Brain microvascular endothelial cell (primary cell): ENCODE results near the gene TSPEAR.

ENCODE experiments used
- DNase-seq: peaks from one replicate; pipeline ENCODE4 v3.0.0-alpha.2; 2020
- H3K27ac ChIP-seq: fragments of 250-450 bp; sonication (Bioruptor Pico); 2 replicates; pipeline ENCODE4 v1.5.1; 2020; ENCODE audit warnings: mild to moderate bottlenecking, moderate library complexity
- H3K27me3 ChIP-seq: fragments of 250-450 bp; sonication (Bioruptor Pico); replicated peaks from 2 replicates; pipeline ENCODE4 v1.5.1; 2020; ENCODE audit warnings: mild to moderate bottlenecking
- H3K36me3 ChIP-seq: fragments of 250-450 bp; sonication (Bioruptor Pico); replicated peaks from 2 replicates; pipeline ENCODE4 v1.5.1; 2020; ENCODE audit warnings: mild to moderate bottlenecking
- H3K4me3 ChIP-seq: 2 replicates; pipeline ENCODE4 v1.5.1; 2011; ENCODE audit warnings: low read depth, mild to moderate bottlenecking, control low read depth, low read length, moderate library complexity
- CTCF ChIP-seq: IDR thresholded peaks from 2 replicates; pipeline ENCODE4 v1.5.1; 2011; ENCODE audit warnings: low read depth, mild to moderate bottlenecking, moderate library complexity, low read length, control low read depth, inconsistent platforms; ENCODE audit errors: missing control alignments
- in situ Hi-C: cut with HindIII; loops from 2 replicates; pipeline ENCODE4 v1.10.0; 2017; ENCODE audit warnings: low sequenced_read_pairs, low pct_ligation_motif_present

The TSPEAR gene

DNA sequence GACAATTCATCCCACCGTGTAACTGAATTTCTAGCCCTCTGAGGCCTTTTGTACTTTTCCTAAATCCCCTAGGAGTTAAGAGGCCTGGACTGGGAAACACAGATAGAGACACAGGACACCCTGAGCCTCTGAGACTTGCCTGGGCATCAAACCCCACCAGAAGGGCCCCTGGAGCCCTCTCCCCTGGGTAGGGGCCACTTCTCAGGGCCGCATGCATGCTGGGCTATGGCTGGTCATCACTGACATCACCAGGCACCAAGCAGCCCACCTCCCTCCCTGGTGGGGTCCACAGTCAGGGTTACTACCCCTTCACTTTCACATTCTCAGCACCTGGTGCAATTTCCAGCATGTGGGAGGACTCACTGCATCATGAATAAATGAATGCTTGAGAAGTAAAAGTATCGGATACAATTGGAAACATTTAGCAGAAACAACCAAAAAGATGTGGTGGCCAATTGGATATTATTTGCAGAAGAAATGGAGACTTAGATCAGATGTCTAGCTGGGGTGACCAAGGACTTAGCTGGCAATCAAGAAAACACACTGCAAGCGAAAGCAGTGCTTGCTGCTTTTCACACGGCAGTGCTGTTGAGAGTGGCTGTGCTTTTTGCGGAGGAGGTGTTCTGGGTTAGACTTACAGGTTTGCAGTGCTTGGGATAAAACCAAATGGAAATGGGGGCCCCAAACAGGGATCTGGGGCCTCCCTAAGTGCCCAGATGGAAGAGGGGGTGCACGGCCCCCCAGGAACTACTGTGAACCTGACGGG, 111.9 kb downstream of the TSPEAR start:
- no peaks in the 10 kb centered on the region for H3K36me3 ChIP-seq
- H3K27me3 ChIP-seq, result peaks cover 2% of the 10 kb centered on the region
- DNase-seq, result no peak
- no peak overlapping the region for H3K4me3 ChIP-seq
- no peak for TF ChIP-seq CTCF
- in situ Hi-C loops, result no loop called here
- no peak overlapping the region for H3K27ac ChIP-seq

GRCh38 chr21:44598061-44598460, 113.3 kb downstream of the TSPEAR start:
- TF ChIP-seq CTCF, result no peak
- in situ Hi-C loops, result no loop called here
- DNase-seq, result no peak
- Histone ChIP-seq H3K4me3 (no peak overlapping the region), H3K27ac (no peak overlapping the region), H3K27me3 (peaks cover 7% of the 10 kb centered on the region), H3K36me3 (no peaks in the 10 kb centered on the region)

GRCh38 chr21:44596068-44596725, 115.2 kb downstream of the TSPEAR start:
- peaks cover 13% of the 10 kb centered on the region for H3K27me3 ChIP-seq
- no peaks in the 10 kb centered on the region for H3K36me3 ChIP-seq
- H3K4me3 ChIP-seq, result no peak overlapping the region
- in situ Hi-C loops, result no loop called here
- H3K27ac ChIP-seq, result no peak overlapping the region
- DNase-seq, result no peak
- TF ChIP-seq CTCF, result no peak

- Histone ChIP-seq H3K27me3 (peaks cover 13% of the 10 kb centered on the region), H3K4me3 (no peak overlapping the region), H3K27ac (no peak overlapping the region), H3K36me3 (no peaks in the 10 kb centered on the region)
- DNase-seq, result no peak
- in situ Hi-C loops, result no loop called here
- no peak for TF ChIP-seq CTCF
These were observed 115.8 kb downstream of the TSPEAR start for GRCh38 chr21:44595524-44595923.

DNA sequence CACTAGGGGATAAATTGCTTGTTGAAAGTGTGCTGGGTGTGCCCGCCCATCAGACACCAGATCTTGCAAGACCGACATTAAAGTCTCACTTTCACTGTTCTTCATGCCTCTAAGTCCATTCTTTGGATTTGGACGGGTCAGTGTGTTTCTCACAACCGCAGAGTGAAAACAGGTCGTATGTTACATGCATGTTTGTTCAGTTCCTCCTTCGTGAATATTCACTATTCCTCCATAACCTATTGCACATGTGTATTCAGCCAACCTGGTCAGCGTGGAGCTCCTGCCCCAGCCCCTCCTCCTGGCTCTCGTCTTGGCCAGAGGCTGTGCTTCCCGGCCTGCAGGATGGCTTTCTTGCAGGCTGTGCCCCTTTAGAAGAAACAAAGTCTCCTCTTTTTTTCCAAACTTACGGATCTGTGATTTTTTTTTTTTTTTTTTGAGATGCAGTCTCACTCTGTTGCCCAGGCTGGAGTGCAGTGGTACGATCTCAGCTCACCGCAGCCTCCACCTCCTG, 116.9 kb downstream of the TSPEAR start:
- Histone ChIP-seq H3K27ac (no peak overlapping the region), H3K36me3 (no peaks in the 10 kb centered on the region), H3K27me3 (peaks cover 13% of the 10 kb centered on the region), H3K4me3 (no peak overlapping the region)
- TF ChIP-seq CTCF, result no peak
- DNase-seq, result no peak
- in situ Hi-C loops, result no loop called here
